SK-N-MC (cell line): ENCODE data around the gene ACADSB.

ENCODE experiments used
- EZH2 ChIP-seq: fragments of 200-600 bp; sonication (generic); IDR thresholded peaks from one replicate; pipeline ENCODE4 v1.6.1; 2017; ENCODE audit warnings: antibody characterized with exemption
- POLR2AphosphoS5 ChIP-seq: IDR thresholded peaks from 2 replicates; pipeline ENCODE4 v1.6.1; 2012; ENCODE audit warnings: mild to moderate bottlenecking, low read depth, low read length, borderline replicate concordance

- no peak for TF ChIP-seq POLR2AphosphoS5
- no peak for TF ChIP-seq EZH2
Observed at GRCh38 chr10:122974023-122974422, 34.8 kb upstream of the ACADSB start.
